Measurements from ENCODE around the gene B3GLCT.
"Not testable (repeated sequence)": the region's sequence is repeated elsewhere in the genome, so short reads cannot be mapped to it uniquely, and the experiment has no call there.

B3GLCT gene

DNA sequence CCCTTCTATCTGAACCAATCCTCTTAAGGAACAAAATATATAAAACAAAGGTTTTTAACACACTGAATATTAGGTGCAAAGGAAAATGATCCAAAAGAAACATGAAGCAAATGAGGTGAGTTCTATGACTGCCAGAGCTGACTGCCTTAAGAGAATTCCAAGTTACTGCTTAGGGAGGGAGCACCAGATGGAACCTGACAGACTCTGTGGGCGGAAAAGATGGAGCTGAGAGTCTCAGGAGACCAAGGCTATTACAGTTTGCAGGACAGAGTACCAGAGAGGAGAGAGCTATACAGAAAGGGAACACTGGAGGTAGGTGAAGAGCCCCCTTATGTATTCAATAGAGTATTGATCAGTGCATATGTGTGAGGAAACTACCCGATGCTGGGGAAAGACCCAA, 87.2 kb downstream of the B3GLCT start:
- DNase-seq = no peak

DNA sequence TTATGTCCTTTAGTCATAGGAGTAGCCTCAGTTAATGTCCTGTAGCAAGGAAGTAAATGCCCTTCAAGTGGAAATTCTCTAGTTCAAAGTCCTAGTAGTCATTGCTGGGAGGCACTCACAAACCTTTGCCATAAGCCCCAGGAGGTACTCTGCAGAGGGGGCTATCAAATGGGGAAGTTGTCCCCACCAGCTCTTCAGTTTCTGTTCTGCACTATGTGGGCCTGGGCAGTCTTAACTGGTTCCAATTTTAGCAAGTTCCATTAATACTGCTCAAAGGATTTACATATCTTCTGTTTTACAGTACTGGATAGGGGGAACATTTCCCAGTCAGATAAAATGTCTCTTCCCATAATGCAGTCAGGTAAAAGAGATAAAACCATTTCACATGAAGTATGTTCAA, 101.3 kb downstream of the B3GLCT start:
- DNase-seq = no peak

DNA sequence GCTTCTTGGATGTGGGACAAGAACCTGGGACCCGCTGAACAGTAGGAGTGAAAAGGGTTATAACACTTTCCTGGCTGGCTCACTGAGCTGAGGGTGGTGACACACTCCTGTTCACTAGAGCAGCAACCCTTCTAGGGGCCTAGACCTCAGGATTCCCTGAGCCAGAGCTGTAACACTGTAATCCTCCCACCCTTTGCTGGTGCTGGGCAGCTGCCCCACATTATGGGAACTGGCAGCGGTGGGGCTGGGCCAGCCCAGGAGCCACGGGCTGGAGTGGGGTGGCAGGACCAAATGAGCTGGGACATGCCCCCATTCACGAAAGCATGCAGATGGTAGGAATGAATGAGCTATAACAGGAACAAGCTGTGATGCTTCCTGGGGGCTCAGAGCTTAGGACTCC, 110.6 kb downstream of the B3GLCT start:
- peak; percentile 45 for DNase-seq

DNA sequence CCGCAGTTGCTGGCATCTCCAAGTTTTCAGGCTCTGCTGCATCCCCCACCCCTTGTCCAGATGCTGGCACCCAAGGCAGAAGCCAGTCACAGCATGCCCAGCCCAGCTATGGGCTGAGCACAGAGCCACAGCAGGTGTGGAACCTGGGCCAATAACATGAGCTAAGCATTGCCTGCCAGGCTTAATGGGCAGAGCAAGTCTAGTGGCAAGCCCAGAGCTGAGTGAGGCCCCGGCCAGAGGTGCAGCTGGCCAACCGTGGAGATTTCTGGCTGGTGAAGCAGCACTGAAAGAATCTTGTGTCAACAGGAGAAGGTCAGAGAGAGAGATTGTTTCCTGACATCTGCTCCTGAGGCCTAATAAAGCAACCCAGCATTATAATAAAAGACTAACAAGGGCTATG, 111.0 kb downstream of the B3GLCT start:
- DNase-seq = peak; percentile 90

DNA sequence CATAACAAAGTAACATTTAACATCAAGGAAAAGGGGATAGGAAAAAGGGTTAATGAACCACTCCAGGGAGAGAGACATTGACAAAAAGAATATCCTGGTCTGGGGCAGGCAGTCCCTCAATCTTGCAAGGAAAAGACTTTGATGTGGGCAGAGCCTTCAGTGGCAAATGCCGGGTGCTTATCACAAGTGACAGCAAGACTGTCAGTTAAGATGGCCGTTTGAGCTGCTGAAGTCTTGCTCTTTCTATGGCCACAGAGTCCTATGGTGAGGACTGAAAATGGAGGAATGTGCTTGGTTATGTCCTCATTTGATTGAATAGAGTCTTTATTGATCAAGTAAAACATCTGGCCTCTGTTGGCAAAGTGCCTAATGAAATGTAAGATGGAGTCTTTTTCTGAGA, 112.1 kb downstream of the B3GLCT start:
- no peak for DNase-seq

DNA sequence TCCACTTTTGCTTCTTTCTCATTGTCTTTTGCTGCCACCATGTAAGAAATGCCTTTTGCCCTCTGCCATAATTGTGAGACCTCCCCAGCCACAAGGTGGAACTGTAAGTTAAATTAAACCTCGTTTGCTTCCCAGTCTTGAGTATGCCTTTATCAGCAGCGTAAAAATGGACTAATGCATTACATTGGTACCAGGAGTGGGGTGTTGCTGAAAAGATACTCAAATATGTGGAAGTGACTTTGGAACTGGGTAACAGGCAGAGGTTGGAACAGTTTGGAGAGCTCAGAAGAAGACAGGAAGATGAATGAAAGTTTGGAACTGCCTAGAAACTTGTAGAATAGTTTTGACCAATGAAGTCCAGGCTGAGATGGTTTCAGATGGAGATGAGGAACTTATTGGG, 115.2 kb downstream of the B3GLCT start:
- DNase-seq = no peak

DNA sequence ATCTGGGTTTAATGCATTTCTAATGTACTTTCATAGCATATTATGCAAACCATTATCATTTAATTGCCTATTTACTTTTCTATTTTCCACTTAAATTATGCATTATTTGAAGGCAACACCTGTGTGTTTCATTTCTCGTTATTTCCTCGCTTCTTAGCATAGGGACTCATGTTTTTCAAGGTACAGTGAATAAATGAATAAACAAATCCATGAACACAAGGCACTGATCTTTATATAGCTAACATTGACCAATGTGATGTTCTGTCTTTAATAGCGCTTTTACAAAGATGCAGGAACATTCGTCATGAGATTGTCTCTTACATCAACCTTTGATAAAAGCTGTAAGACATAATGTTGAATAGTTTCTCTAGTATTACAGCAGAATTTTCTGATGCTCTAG, 121.2 kb downstream of the B3GLCT start:
- peak; percentile 21 for DNase-seq

DNA sequence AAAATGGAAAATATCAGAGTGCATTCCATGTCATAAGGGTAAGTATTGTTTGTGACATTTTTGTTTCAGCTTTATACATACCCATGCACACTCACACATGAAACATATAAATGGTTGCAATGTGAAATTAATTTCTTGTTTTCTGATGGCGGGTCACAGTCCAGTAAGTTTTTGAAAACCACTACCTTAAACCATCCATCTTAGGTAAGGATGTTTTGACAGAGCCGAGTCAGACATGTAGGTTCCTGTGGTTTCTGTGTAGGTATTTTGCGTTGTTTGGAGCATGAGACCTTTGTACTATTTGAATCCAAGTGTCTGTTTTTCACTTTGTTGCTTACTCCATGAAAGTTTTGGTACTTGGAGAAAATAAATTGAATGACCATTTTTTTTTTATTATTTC, 121.7 kb downstream of the B3GLCT start:
- DNase-seq = no peak

DNA sequence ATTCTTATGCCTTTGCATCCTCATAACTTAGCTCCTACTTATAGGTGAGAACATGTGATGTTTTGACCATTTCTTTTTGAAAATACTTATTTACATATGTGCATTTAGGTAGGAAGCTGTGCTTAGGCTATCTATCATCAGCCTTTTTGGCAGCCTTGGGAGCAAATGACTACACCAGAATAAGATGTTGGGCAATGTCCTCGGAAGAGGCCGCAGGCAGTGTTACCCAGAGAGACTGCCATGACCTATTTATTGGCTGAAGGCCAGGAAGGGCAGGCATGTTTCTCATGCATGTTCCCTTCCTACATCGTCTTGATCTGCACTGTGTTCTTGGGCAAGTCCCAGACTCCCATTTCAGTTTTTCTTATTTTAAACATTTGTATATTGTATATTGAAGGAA, 122.3 kb downstream of the B3GLCT start:
- DNase-seq = no peak

DNA sequence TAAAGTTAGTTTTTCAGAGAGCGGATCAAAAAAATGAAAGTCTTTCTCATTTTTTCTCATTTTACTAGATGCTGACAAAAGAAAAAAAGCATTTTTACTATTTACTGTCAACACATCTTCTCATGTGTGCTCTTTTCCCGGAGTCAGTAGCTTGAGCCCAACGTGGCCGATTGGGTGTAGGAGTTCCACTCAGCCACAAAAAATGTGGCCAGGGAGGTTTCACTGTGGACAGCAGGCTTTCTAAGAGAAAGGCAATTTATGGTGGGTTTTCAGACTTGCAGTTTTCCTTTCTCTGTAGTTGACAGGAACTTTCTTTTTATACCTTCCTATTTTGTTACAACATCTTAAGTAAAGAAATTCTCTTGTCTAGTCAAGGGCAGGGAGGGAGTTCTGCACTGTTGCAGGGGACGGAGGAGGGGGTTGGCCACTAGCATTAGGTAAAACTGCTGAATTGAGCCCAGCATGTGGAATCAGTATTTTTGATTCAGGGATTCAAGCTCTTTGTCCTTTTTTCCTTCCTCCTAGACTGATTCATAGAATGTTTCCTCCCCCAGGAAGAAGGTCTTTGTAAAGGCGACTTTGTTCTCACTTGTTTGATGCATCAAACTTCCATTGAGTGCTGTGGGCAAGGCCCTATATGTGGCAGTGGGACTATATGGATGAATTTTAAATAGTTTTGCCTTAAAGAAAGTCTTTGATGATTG, 123.1 kb downstream of the B3GLCT start:
- no peak for DNase-seq

DNA sequence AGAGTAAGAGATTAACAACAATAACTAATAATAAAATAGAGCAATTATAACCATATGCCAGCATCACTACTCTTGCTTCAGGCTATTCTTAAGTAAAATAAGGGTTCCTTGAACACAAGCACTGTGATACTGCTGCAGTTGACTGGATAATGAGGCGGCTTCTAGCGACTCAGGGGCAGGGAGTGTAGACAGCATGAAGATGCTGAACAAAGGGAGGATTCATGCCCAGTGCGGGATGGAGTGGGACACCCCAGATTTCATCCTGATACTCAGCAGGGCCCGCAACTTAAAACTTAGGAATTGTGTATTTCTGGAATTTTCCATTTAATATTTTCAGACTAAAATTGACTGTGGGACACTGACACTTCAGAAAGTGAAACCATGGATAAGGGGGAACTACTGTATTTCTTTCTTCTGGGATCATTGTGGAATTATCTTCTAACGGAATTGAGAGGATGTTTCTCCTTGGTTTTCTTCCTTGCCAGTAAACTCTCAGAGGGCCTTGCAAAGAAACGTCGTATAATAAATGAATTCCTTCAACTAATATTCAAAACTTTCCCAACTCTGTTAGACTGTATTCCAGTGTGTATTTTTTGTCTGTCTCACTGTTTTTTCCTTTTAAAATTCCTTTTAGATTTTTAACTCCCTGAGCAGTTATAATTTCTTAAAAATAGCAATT, 127.5 kb downstream of the B3GLCT start:
- DNase-seq = no peak

DNA sequence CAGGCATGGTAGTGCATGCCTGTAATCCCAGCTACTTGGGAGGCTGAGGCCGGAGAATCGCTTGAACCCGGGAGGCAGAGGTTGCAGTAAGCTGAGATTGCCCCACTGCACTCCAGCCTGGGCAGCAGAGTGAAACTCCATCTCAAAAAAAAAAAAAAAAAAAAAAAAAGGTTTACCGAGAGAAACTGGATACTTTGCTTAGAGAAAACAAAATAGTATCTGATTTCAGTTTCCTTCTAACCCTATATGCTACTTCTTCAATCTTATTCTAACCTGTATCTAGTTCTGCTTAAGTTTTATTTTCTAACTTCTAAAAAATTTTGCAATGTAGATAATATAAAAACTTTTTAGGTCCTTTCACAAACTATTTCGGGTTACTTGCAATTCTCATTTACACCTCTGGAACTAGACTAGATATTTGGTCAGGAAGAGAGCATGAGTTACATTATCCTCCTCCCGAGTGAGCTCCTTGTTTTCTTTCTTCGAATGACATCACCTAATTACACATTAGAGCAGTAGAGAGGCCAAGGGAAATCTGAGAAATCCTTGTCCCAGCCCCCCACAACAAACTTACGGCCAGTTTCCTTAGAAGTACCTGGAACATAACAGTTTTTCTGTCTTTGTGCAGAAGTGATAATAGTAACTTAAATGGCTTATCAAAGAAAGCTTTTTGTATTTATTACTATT, 128.9 kb downstream of the B3GLCT start:
- DNase-seq = no peak

DNA sequence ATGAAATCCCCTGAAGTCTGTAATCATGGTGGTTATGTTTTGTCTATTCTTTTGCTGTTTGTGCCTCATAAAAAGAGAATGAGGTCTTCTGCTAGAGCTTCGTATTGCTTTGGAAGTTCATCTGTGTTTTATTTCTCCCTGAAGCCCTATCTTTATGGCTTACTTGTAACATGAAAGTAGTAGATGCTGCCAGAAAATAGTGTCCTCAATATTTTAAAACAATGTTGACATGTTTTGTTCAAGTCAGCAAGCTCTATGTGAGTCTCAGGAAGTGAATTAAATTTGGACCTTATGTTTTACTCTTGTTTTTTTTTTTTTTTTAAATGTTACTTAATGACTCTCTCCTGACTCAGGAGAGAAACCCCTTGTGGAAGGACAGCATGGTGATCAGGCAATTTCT, 130.5 kb downstream of the B3GLCT start:
- no peak for DNase-seq

DNA sequence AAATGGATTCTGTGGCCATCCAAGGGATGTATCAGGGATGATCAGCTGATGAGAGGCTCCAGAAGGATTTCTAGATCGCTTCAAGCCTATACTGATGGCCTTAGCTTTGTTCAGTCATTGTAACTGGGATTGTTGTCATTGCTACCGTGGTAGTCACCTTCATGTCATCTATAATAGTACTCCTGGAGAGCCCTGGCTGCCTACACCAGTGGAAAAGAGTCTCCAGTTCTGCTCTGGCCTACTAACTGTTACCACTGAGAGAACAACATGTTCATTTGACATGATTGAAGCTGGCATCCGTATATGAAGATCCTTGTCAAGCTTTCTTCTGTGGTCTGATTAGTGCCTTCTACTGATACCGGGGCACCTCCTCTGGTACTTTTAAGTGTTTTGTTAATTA, 131.3 kb downstream of the B3GLCT start:
- DNase-seq = no peak

DNA sequence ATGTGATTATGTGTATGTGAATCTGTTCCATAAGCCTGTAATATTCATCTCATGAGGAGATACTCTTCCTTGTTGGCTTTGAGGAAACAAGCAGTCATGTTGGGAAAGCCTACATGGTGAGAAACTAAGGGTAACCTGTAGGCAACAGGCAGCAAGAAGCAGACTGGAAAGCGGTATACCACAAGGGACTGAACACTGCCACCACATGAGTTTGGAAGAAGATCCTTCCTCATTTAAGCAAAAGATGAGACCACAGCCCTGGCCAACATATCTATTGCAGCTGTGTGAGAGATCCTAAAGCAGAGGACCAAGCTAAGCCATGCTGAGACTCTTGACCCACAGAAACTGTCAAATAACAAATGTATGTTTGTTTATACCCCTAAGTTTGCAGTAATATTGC, 134.8 kb downstream of the B3GLCT start:
- DNase-seq = no peak

DNA sequence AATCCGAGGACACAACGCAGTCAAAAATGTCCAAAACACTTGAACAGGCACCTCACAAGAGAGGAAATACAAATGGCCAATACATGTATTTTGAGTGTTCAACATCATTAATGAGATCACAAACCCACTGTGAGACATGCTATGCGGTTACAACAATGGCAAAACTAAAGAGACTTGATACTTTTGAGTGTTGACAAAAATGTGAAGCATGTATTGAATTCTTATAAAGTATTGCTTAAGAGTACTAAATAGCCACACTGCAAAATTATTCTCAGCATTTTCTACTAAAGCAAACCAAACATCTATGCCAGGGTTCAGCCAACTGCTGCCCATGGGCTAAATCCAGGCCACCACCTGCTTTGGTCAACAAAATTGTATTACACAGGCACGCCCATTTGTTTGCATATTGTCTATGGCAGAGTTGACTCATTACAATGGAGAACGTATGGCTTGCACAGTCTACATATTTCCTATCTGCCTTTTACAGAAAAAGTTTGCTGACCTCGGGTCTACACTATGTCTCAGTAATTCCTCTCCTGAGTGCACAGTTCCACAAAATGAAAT, 135.3 kb downstream of the B3GLCT start:
- DNase-seq = no peak

DNA sequence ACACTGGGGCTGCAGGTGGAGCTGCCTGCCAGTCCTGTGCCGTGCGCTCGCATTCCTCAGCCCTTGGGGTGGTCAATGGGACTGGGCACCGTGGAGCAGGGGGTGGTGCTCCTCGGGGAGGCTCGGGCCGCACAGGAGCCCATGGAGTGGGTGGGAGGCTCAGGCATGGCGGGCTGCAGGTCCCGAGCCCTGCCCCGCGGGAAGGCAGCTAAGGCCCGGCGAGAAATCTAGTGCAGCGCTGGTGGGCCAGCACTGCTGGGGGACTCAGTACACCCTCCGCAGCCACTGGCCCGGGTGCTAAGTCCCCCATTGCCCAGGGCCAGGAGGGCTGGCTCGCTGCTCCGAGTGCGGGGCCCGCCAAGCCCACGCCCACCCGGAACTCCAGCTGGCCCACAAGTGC, 139.8 kb downstream of the B3GLCT start:
- not testable (repeated sequence) for DNase-seq

DNA sequence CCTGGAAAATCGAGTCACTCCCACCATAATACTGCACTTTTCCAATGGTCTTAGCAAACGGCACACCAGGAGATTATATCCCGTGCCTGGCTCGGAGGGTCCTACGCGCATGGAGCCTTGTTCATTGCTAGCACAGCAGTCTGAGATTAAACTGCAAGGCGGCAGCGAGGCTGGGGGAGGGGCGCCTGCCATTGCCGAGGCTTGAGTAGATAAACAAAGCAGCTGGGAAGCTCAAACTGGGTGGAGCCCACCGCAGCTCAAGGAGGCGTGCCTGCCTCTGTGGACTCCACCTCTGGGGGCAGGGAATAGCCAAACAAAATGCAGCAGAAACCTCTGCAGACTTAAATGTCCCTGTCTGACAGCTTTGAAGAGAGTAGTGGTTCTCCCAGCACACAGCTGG, 141.1 kb downstream of the B3GLCT start:
- DNase-seq = not testable (repeated sequence)

DNA sequence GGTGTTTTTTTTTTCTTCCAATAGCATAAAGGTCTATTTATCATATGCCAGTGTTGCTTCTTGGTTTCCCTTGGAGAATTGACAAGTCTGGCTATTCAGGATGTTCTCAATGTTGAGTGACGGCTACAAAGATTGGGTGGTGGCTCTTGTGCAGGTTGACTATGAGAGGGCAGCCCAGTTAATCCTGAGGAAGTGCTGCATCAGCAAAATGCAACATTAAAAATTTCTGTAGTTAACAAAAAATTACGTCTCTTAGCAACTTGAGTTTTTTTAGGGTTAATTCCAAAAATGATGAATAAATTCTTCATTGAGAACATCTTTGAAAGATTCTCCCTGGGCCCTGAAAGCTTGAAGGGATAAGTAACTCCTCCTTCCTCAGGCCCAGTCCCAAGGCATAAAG, 147.1 kb downstream of the B3GLCT start:
- no peak for DNase-seq

DNA sequence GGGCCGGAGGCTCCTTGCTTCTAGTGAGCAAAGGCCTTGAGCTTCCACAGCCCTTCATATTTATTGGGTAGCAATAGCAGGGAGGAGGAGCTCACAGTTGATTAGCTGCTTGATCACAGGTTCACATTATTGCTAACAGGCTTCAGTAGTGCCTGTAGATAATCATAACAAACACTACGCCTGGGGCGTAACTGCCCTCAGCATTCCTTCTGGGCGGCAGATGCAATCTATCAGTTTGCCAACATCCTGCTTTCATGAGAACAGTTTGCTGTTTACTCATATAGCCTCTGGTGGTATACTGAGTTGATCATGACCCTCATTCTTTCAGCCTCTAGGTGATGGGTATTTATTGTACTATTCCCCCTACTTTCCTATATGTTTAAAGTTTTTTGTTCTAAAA, 149.4 kb downstream of the B3GLCT start:
- DNase-seq = no peak

DNA sequence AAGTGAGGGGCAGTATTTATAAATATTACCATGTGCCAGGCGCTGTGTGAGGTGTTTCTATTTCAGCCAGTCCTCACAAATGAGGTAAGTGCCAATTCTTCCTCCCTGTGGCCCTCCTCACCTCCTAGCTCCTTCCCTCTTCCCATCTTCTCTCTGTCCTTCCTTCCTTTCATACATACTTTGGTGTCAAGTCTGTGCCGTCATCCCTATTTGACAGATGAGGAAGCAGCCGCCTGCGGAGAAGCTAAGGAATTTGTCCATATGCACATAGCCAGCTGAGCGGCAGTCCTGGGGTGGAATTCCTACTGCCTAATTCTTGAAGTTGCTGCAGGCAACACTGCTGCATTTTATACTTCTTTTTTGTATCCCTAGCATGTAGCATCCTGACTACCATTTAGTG, 150.8 kb downstream of the B3GLCT start:
- DNase-seq = no peak

DNA sequence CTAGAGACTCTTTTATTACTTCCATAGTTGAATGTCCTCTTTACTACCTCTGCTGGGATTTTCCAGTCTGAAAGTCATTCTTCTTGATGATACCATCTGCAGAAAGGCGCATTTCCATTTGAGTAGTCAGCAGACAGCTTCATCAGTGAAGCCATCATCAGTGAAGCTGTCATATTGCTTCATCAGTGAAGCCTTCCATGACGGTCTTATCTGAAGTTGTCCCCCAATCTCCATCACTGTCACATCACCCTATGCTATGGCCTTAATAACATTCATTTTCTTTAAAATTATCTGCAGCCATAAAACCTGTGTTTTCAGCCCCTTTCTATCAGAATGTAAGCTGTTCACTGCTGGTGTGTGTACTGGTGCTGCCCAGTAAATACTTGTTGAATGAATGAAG, 151.6 kb downstream of the B3GLCT start:
- DNase-seq = no peak

DNA sequence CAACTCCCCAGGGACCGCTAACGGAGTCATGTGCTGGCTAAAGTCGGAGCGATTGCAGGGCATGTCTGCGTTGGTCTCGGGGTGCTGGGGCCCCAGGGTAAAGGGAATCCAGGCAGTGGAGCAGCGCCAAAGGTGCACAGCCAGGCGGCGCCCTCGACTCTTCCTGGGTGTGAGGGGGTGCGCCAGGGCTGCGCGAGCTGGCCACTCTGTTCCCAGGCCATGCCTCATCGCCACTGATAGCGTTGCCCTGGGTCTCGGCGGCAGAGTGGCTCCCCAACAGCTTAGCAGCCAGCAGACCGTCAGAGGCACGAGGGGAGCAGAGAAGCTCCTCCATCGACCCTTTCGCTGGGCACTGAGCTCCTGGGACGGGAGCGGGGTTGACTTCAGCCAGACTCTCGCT, 152.7 kb downstream of the B3GLCT start:
- no peak for DNase-seq

DNA sequence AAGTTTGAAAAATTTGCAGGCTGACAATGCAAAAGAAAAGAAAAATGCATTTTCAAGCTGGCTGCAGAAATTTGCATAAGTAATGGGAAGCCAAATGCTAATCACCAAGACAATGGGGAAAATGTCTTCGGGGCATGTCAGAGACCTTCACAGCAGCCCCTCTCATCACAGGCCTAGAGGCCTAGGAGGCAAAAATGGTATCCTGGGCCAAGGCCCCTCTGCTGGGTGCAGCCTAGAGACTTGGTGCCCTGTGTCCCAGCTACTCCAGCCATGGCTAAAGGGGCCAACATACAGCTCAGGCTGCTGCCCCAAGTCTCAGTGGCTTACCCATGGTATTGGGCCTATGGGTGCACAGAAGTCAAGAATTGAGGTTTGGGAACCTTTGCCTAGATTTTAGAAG, 155.2 kb downstream of the B3GLCT start:
- DNase-seq = no peak
